ENCODE results near the gene ALDH6A1. TPM values are rescaled to one million over a fixed set of nuclear protein-coding genes. Genes with fewer than 3 reads are reported as not detected.

Gene ALDH6A1
- total RNA-seq, 5 donors from 2014 or later (not counting 1 experiment from before 2014, with no cell fraction given): 11.0 to 15.9 (median 14.8) TPM

DNA sequence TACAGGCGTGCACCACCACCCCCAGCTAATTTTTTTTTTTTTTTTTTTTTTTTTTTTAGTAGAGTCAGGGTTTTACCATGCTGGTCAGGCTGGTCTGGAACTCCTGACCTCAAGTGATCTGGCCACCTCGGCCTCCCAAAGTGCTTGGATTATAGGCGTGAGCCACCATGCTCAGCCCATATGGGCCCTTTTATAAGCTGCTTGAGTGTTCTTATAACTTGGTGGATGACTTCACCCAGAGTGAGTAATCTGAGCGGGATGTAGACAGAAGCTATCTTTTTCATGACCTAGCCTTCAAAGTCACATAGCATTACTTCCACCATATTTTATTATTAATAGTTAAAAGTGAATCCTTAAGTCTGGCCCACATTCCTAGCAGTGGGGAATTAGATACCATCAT is 48.7 kb downstream of the ALDH6A1 start:
- no peak overlapping the region for H3K4me3 Mint-ChIP-seq
- no peaks in the 10 kb centered on the region for H3K4me1 Mint-ChIP-seq
- CTCF ChIA-PET: interaction anchor here (0.6 to 0.7 kb wide), 6 partner anchors 48 to 1624 kb away, joined by 3 to 5 read pairs (median 4); no protein-coding TSS in a partner anchor
- Histone ChIP-seq H3K4me3 (ENCODE audit: control insufficient read depth in 1 of 2, extremely low read depth in 1 of 2, low read length in 1 of 2) (no peak overlapping the region), H3K9me3 (no peaks in the 10 kb centered on the region), H3K27me3 (replicated peaks in 1 of 2; ENCODE audit: control insufficient read depth in 2 of 2, extremely low read depth in 1 of 2, insufficient read depth in 2 of 2, low read length in 1 of 2) (no peaks in the 10 kb centered on the region), H3K27ac (ENCODE audit: low read length) (no peak overlapping the region), H3K4me1 (ENCODE audit: control insufficient read depth in 1 of 2, extremely low read depth in 1 of 2, insufficient read depth in 2 of 2, low read length in 2 of 2) (no peaks in the 10 kb centered on the region), H3K36me3 (ENCODE audit: control insufficient read depth in 2 of 2, extremely low read depth in 1 of 2, insufficient read depth in 1 of 2, low read length in 1 of 2) (no peaks in the 10 kb centered on the region)
- no peaks in the 10 kb centered on the region for H3K27me3 Mint-ChIP-seq
- WGBS (ENCODE audit: insufficient coverage): 100% methylated on average over 1 of the region's 4 CpGs
- no peaks in the 10 kb centered on the region for H3K9me3 Mint-ChIP-seq
- ATAC-seq (replicated peaks in 1 of 4) (no peak), DNase-seq (no peak)
- H3K27ac Mint-ChIP-seq: no peak overlapping the region
- POLR2A ChIA-PET: interaction anchor here in 1 of 2 donors (0.6 kb wide), 1 partner anchor 692 kb away, joined by 4 read pairs; no protein-coding TSS in a partner anchor
- H3K36me3 Mint-ChIP-seq: no peaks in the 10 kb centered on the region

DNA sequence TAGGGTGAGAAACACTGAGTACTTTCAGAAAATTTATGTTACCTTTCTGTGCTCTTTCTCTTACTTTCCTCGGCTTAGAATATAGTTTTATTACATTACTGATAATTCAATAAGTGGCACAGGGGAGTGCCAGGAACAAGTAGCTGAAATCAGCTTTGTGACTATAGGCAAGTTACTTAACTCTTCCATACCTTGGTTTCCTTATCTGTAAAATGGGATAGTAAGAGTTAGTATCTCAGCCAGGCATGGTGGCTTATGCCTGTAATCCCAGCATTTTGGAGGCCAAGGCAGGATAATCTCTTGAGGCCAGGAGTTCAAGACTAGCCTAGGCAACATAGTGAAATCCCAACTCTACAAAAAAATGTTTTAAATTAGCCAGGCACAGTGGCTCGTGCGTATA is 49.7 kb downstream of the ALDH6A1 start:
- Mint-ChIP-seq H3K27me3 (no peaks in the 10 kb centered on the region), H3K4me1 (no peaks in the 10 kb centered on the region), H3K27ac (no peak overlapping the region), H3K9me3 (no peaks in the 10 kb centered on the region), H3K4me3 (no peak overlapping the region), H3K36me3 (no peaks in the 10 kb centered on the region)
- Histone ChIP-seq H3K4me3 (ENCODE audit: control insufficient read depth in 1 of 2, extremely low read depth in 1 of 2, low read length in 1 of 2) (no peak overlapping the region), H3K36me3 (ENCODE audit: control insufficient read depth in 2 of 2, extremely low read depth in 1 of 2, insufficient read depth in 1 of 2, low read length in 1 of 2) (no peaks in the 10 kb centered on the region), H3K27ac (ENCODE audit: low read length) (no peak overlapping the region), H3K4me1 (ENCODE audit: control insufficient read depth in 1 of 2, extremely low read depth in 1 of 2, insufficient read depth in 2 of 2, low read length in 2 of 2) (no peaks in the 10 kb centered on the region), H3K9me3 (no peaks in the 10 kb centered on the region), H3K27me3 (replicated peaks in 1 of 2; ENCODE audit: control insufficient read depth in 2 of 2, extremely low read depth in 1 of 2, insufficient read depth in 2 of 2, low read length in 1 of 2) (no peaks in the 10 kb centered on the region)
- no peak for DNase-seq
- ChIA-PET POLR2A (no interaction called here), CTCF (interaction anchor here in 1 of 2 donors (0.7 kb wide), 1 partner anchor 9 kb away, joined by 3 read pairs; no protein-coding TSS in a partner anchor)
- ATAC-seq (replicated peaks in 1 of 4): no peak
- 86% methylated on average over 2 of the region's 3 CpGs for WGBS (ENCODE audit: insufficient coverage)

- Histone ChIP-seq H3K9me3 (no peaks in the 10 kb centered on the region), H3K4me1 (ENCODE audit: control insufficient read depth in 1 of 2, extremely low read depth in 1 of 2, insufficient read depth in 2 of 2, low read length in 2 of 2) (no peaks in the 10 kb centered on the region), H3K27ac (ENCODE audit: low read length) (no peak overlapping the region), H3K36me3 (ENCODE audit: control insufficient read depth in 2 of 2, extremely low read depth in 1 of 2, insufficient read depth in 1 of 2, low read length in 1 of 2) (no peaks in the 10 kb centered on the region), H3K4me3 (ENCODE audit: control insufficient read depth in 1 of 2, extremely low read depth in 1 of 2, low read length in 1 of 2) (no peak overlapping the region), H3K27me3 (replicated peaks in 1 of 2; ENCODE audit: control insufficient read depth in 2 of 2, extremely low read depth in 1 of 2, insufficient read depth in 2 of 2, low read length in 1 of 2) (no peaks in the 10 kb centered on the region)
- Mint-ChIP-seq H3K36me3 (no peaks in the 10 kb centered on the region), H3K4me3 (no peak overlapping the region), H3K4me1 (no peaks in the 10 kb centered on the region), H3K27me3 (no peaks in the 10 kb centered on the region), H3K9me3 (no peaks in the 10 kb centered on the region), H3K27ac (no peak overlapping the region)
- ATAC-seq (replicated peaks in 1 of 4) (no peak), DNase-seq (no peak)
- ChIA-PET CTCF (no interaction called here), POLR2A (no interaction called here)
- no CpG with 5 or more reads among the region's 3 CpGs for WGBS (ENCODE audit: insufficient coverage)
Measured at GRCh38 chr14:74029136-74029535, 55.1 kb downstream of the ALDH6A1 start.

- no CpG with 5 or more reads among the region's 4 CpGs for WGBS (ENCODE audit: insufficient coverage)
- Histone ChIP-seq H3K4me1 (ENCODE audit: control insufficient read depth in 1 of 2, extremely low read depth in 1 of 2, insufficient read depth in 2 of 2, low read length in 2 of 2) (peaks cover 4 to 16% of the 10 kb centered on the region in 2 experiments), H3K9me3 (no peaks in the 10 kb centered on the region), H3K27ac (ENCODE audit: low read length) (no peak overlapping the region), H3K27me3 (replicated peaks in 1 of 2; ENCODE audit: control insufficient read depth in 2 of 2, extremely low read depth in 1 of 2, insufficient read depth in 2 of 2, low read length in 1 of 2) (no peaks in the 10 kb centered on the region), H3K36me3 (ENCODE audit: control insufficient read depth in 2 of 2, extremely low read depth in 1 of 2, insufficient read depth in 1 of 2, low read length in 1 of 2) (no peaks in the 10 kb centered on the region), H3K4me3 (ENCODE audit: control insufficient read depth in 1 of 2, extremely low read depth in 1 of 2, low read length in 1 of 2) (no peak overlapping the region)
- ATAC-seq (replicated peaks in 1 of 4): no peak
- Mint-ChIP-seq H3K27ac (no peak overlapping the region), H3K4me3 (no peak overlapping the region), H3K36me3 (no peaks in the 10 kb centered on the region), H3K4me1 (peaks cover 15 to 17% (median 16%) of the 10 kb centered on the region in 3 donors), H3K9me3 (no peaks in the 10 kb centered on the region), H3K27me3 (no peaks in the 10 kb centered on the region)
- ChIA-PET CTCF (no interaction called here), POLR2A (no interaction called here)
- DNase-seq: no peak
Measured at GRCh38 chr14:74022346-74022745, 61.9 kb downstream of the ALDH6A1 start.

GRCh38 chr14:74019408-74020137 is 64.7 kb downstream of the ALDH6A1 start:
- Mint-ChIP-seq H3K4me3 (peak overlapping the region; percentile 83 to 94 (median 92)), H3K27ac (peak overlapping the region; percentile 87 to 89), H3K36me3 (no peaks in the 10 kb centered on the region), H3K4me1 (peaks cover 15 to 17% (median 16%) of the 10 kb centered on the region in 3 donors), H3K27me3 (no peaks in the 10 kb centered on the region), H3K9me3 (no peaks in the 10 kb centered on the region)
- Histone ChIP-seq H3K27ac (ENCODE audit: low read length) (peak overlapping the region; percentile 86), H3K27me3 (replicated peaks in 1 of 2; ENCODE audit: control insufficient read depth in 2 of 2, extremely low read depth in 1 of 2, insufficient read depth in 2 of 2, low read length in 1 of 2) (no peaks in the 10 kb centered on the region), H3K4me3 (ENCODE audit: control insufficient read depth in 1 of 2, extremely low read depth in 1 of 2, low read length in 1 of 2) (peak overlapping the region; percentile 84 to 94), H3K4me1 (ENCODE audit: control insufficient read depth in 1 of 2, extremely low read depth in 1 of 2, insufficient read depth in 2 of 2, low read length in 2 of 2) (peaks cover 4 to 16% of the 10 kb centered on the region in 2 experiments), H3K36me3 (ENCODE audit: control insufficient read depth in 2 of 2, extremely low read depth in 1 of 2, insufficient read depth in 1 of 2, low read length in 1 of 2) (no peaks in the 10 kb centered on the region), H3K9me3 (no peaks in the 10 kb centered on the region)
- ChIA-PET POLR2A (interaction anchor here in 1 of 2 donors (1.2 kb wide), 1 partner anchor 70 kb away, joined by 4 read pairs; the partner anchor contains the start of genes COQ6 and FAM161B), CTCF (interaction anchor here in 1 of 2 donors (0.6 kb wide), 1 partner anchor 247 kb away, joined by 3 read pairs; no protein-coding TSS in a partner anchor)
- DNase-seq (peak in 1 of 35 experiments; percentile 13), ATAC-seq (replicated peaks in 1 of 4) (no peak)
- WGBS (ENCODE audit: insufficient coverage): under 1% methylated on average over 16 of the region's 21 CpGs

DNA sequence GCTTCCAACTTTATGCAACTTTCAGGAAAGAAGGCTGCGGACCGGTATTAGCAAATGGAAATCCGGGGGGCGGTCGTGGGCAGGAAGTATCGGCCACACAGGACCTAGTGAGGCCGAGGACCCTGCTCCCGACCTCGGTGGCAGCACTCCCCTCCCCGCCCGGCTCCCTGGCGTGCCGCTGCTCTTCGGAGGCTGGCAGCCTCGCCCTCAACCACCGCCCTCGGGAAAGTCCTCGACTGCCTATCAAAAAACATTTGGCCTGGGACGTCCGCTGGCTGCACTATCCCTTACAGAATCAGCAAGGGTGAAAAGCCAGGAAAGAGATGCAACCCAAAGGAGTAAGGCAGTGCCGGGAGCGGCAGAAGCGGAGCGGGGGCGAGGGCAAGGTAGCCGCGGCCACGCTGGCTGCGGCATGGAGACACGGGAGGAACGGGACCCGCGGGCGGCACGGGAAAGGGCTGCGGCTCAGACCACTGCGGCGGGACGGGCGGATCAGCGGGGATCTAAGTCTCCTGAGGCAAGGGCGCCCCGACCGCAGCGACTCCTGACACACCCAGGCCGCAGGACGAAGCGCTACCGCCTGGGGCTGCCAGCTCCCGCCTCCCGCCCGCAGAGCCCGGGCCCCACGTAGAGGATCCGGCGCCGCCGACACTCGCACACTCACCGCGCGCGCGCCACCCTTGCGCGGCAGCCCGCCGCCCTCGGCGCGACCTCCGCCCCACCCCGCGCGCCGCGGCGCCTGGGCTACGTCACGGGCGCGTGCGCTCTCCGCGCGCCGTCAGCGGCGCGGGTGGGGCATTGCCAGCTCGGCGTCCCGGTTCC is 65.5 kb downstream of the ALDH6A1 start, which contains the start of the genes BBOF1 and ENTPD5:
TSS of gene BBOF1 (plus strand) at position 764 of the 822 bp plus-strand sequence. CDS start 130 bp downstream, outside the sequence.
TSS of gene ENTPD5 (minus strand) at position 703 of the 822 bp plus-strand sequence. CDS start 31,186 bp downstream, outside the sequence.
- no peaks in the 10 kb centered on the region for H3K27me3 Mint-ChIP-seq
- Histone ChIP-seq H3K9me3 (no peaks in the 10 kb centered on the region), H3K4me3 (ENCODE audit: control insufficient read depth in 1 of 2, extremely low read depth in 1 of 2, low read length in 1 of 2) (peak within 1 kb of the TSS; percentile 84 to 94), H3K27me3 (replicated peaks in 1 of 2; ENCODE audit: control insufficient read depth in 2 of 2, extremely low read depth in 1 of 2, insufficient read depth in 2 of 2, low read length in 1 of 2) (no peaks in the 10 kb centered on the region), H3K27ac (ENCODE audit: low read length) (peak within 1 kb of the TSS; percentile 90), H3K4me1 (ENCODE audit: control insufficient read depth in 1 of 2, extremely low read depth in 1 of 2, insufficient read depth in 2 of 2, low read length in 2 of 2) (peaks cover 4 to 16% of the 10 kb centered on the region in 2 experiments), H3K36me3 (ENCODE audit: control insufficient read depth in 2 of 2, extremely low read depth in 1 of 2, insufficient read depth in 1 of 2, low read length in 1 of 2) (peaks cover 0 to 4% of the 10 kb centered on the region in 2 donors)
- peak within 1 kb of the TSS; percentile 89 to 94 (median 92) for H3K4me3 Mint-ChIP-seq
- DNase-seq: peak; percentile 69 to 94 (median 83)
- POLR2A ChIA-PET: interaction anchor here in 1 of 2 donors (0.6 to 1.2 kb wide), 4 partner anchors 55 to 1637 kb away, joined by 3 to 11 read pairs (median 4); partner anchors contain the start of genes COQ6 and FAM161B
- under 1% methylated on average over 93 of the region's 93 CpGs for WGBS (ENCODE audit: insufficient coverage)
- CTCF ChIA-PET: interaction anchor here in 1 of 2 donors (0.6 to 0.7 kb wide), 2 partner anchors 43 to 248 kb away, joined by 3 read pairs; no protein-coding TSS in a partner anchor
- peaks cover 15 to 17% (median 16%) of the 10 kb centered on the region in 3 donors for H3K4me1 Mint-ChIP-seq
- peak; percentile 95 to 99 (median 97) for ATAC-seq (replicated peaks in 1 of 4)
- H3K9me3 Mint-ChIP-seq: no peaks in the 10 kb centered on the region
- peaks cover 4% of the 10 kb centered on the region for H3K36me3 Mint-ChIP-seq
- H3K27ac Mint-ChIP-seq: peak within 1 kb of the TSS; percentile 94 to 96
